ENCODE data around the gene SEC23IP. TPM values are rescaled to one million over a fixed set of nuclear protein-coding genes. Genes with fewer than 3 reads are reported as not detected.

Gene SEC23IP
- total and polyA plus RNA-seq, 2 donors (not counting 3 experiments of a cell fraction or from before 2014, with no cell fraction given), result 30.9 to 83.1 TPM

DNA sequence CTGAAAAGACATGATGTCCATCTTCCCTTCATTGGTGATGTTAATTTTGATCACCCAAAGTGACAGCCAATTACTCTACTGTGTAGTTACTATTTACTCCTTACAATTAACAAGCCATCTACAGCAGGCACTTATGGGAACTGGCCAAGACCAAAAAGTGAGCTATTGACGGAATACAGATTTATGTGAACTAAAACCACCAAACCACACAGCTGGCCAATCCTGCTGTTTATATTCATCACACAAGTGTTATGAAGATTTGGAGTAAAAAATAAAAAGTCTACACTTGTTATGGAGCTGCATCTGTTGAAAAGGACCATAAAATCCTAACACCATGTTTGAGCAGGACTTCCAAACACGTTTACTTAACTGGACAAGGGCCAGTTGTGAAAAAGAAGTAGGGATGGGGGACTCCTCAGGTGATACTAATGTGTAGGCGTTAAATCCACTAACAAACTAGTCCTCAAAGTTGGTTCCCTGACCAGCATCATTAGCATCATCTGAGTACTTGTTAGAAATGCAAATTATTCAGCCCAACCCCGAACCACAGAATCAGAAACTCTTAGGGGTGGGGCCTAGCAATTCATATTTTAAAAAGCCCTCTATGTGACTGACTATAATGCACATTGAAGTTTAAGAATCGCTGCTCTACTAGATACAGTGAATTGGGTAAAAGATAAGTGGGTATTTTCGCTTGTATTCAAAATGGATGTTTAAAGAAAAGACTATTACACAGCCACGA lies 31.5 kb upstream of the SEC23IP start:
- peaks cover 5% of the 10 kb centered on the region for H3K4me1 ChIP-seq (ENCODE audit: control insufficient read depth, extremely low read depth, insufficient read depth, low read length)

More for the DNA sequence above, 31.5 kb upstream of the SEC23IP start:
- Histone ChIP-seq H3K79me2 (ENCODE audit: control insufficient read depth, insufficient read depth, low read length) (peaks cover 81% of the 10 kb centered on the region), H3K36me3 (ENCODE audit: control insufficient read depth in 2 of 2, extremely low read depth in 1 of 2, insufficient read depth in 2 of 2, low read length in 2 of 2) (peaks cover 2 to 10% of the 10 kb centered on the region in 2 experiments), H2AFZ (ENCODE audit: low read depth, low read length) (no peak overlapping the region), H3K4me2 (ENCODE audit: insufficient read depth, low read length) (no peak overlapping the region), H3K27ac (ENCODE audit: insufficient read depth, low read depth, low read length) (no peak overlapping the region), H3K9ac (replicated peaks; ENCODE audit: extremely low read depth, insufficient read depth, low read length) (no peak overlapping the region), H3K9me3 (replicated peaks; ENCODE audit: control insufficient read depth, insufficient read depth, low read length) (no peaks in the 10 kb centered on the region), H3K9me1 (replicated peaks; ENCODE audit: control insufficient read depth, extremely low read depth, insufficient read depth, low read length) (no peaks in the 10 kb centered on the region), H4K20me1 (replicated peaks; ENCODE audit: control insufficient read depth, extremely low read depth, insufficient read depth, low read length) (no peaks in the 10 kb centered on the region), H3K27me3 (ENCODE audit: control insufficient read depth in 2 of 2, insufficient read depth in 2 of 2, low read length in 2 of 2) (no peaks in the 10 kb centered on the region), H3K4me3 (replicated peaks in 1 of 3; ENCODE audit: insufficient read depth in 1 of 3, low read depth in 1 of 3, low read length in 3 of 3) (no peak overlapping the region)
- FAIRE-seq (no peak), DNase-seq (ENCODE audit: low read depth, low spot score) (no peak)
- ChIA-PET POLR2A (no interaction called here), CTCF (interaction anchor here (0.5 to 8.1 kb wide), 9 partner anchors 11 to 268 kb away, joined by 3 to 280 read pairs (median 9); partner anchors contain the start of gene MCMBP)
- TF ChIP-seq POLR2AphosphoS5 (IDR thresholded peaks at IDR 0.05; ENCODE audit: insufficient read depth, low read depth, low read length) (no peak), POLR2A (IDR thresholded peaks at IDR 0.05; ENCODE audit: low read depth, low read length) (no peak), JUN (IDR thresholded peaks at IDR 0.05; ENCODE audit: borderline replicate concordance, insufficient read depth, insufficient read length, low read depth) (no peak), FOS (IDR thresholded peaks at IDR 0.05; ENCODE audit: borderline replicate concordance, insufficient read depth, low read length) (no peak), GATA2 (IDR thresholded peaks at IDR 0.05; ENCODE audit: insufficient read depth, insufficient read length, low read depth, low read length) (no peak), MYC (IDR thresholded peaks at IDR 0.05; ENCODE audit: low read depth, low read length) (no peak), EZH2 (IDR thresholded peaks at IDR 0.05; ENCODE audit: borderline replicate concordance, low read depth, low read length, severe bottlenecking) (no peak)
- TF ChIP-seq, protein P1, sequence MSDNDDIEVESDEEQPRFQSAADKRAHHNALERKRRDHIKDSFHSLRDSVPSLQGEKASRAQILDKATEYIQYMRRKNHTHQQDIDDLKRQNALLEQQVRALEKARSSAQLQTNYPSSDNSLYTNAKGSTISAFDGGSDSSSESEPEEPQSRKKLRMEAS (IDR thresholded peaks at IDR 0.05; ENCODE audit: insufficient read depth, insufficient read length), result no peak
- TF ChIP-seq, protein P2, sequence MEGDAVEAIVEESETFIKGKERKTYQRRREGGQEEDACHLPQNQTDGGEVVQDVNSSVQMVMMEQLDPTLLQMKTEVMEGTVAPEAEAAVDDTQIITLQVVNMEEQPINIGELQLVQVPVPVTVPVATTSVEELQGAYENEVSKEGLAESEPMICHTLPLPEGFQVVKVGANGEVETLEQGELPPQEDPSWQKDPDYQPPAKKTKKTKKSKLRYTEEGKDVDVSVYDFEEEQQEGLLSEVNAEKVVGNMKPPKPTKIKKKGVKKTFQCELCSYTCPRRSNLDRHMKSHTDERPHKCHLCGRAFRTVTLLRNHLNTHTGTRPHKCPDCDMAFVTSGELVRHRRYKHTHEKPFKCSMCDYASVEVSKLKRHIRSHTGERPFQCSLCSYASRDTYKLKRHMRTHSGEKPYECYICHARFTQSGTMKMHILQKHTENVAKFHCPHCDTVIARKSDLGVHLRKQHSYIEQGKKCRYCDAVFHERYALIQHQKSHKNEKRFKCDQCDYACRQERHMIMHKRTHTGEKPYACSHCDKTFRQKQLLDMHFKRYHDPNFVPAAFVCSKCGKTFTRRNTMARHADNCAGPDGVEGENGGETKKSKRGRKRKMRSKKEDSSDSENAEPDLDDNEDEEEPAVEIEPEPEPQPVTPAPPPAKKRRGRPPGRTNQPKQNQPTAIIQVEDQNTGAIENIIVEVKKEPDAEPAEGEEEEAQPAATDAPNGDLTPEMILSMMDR (IDR thresholded peaks at IDR 0.05; ENCODE audit: extremely low read depth in 1 of 2, insufficient read depth in 1 of 2, low read depth in 1 of 2, low read length in 2 of 2), result no peak
- BruUV-seq (replicated peaks), result no TSS peak
- intact Hi-C loops (cut with micrococcal nuclease) (no loop called here), dilution Hi-C loops (cut with MboI; ENCODE audit: extremely low pct_ligation_motif_present, low sequenced_read_pairs) (no loop called here)

Measured in endothelial cell of umbilical vein (primary cell).